Heart left ventricle (tissue), 16 donors: ENCODE results near the gene OR1L1. TPM values are rescaled to one million over a fixed set of nuclear protein-coding genes. Genes with fewer than 3 reads are reported as not detected.

ENCODE experiments used
- ATAC-seq, 4 donors: fragments of 200-7000 bp; cut with Tn5 transposase; one replicate each; pipeline ENCODE4 v1.9.1; 2020 to 2022; ENCODE audit warnings: moderate library complexity in 4 of 4, mild to moderate bottlenecking in 3 of 4, moderate number of reproducible peaks in 1 of 4
- DNase-seq, 5 donors: peaks; one replicate each; pipeline ENCODE4 v3.0.0-alpha.2; 2020
- H3K27ac ChIP-seq, 12 donors: fragments of 200-600 bp; sonication (generic) in 4 of 12; one replicate each; pipeline versions ENCODE4 v1.5.0 to v1.8.0; 2016 to 2022; ENCODE audit warnings: mild to moderate bottlenecking in 2 of 12
- H3K27me3 ChIP-seq, 9 donors: fragments of 200-600 bp; sonication (generic) in 2 of 9; one replicate each; pipeline versions ENCODE4 v1.5.1 to v1.8.0; 2016 to 2022; ENCODE audit warnings: mild to moderate bottlenecking in 3 of 9
- H3K36me3 ChIP-seq, 9 donors: fragments of 200-600 bp; sonication (generic) in 2 of 9; one replicate each; pipeline versions ENCODE4 v1.5.0 to v1.8.0; 2018 to 2022; ENCODE audit warnings: mild to moderate bottlenecking in 2 of 9
- H3K4me1 ChIP-seq, 12 donors: fragments of 200-600 bp; sonication (generic) in 4 of 12; one replicate each; pipeline versions ENCODE4 v1.5.0 to v1.8.0; 2016 to 2022; ENCODE audit warnings: mild to moderate bottlenecking in 3 of 12
- H3K4me3 ChIP-seq, 12 donors: fragments of 200-600 bp; sonication (generic) in 4 of 12; one replicate each; pipeline versions ENCODE4 v1.5.0 to v1.8.0; 2017 to 2022; ENCODE audit warnings: mild to moderate bottlenecking in 9 of 12, moderate library complexity in 4 of 12
- H3K9me3 ChIP-seq, 12 donors: fragments of 200-600 bp; sonication (generic) in 4 of 12; one replicate each; pipeline versions ENCODE4 v1.5.0 to v1.8.0; 2016 to 2022; ENCODE audit warnings: mild to moderate bottlenecking in 1 of 12
- CTCF ChIP-seq, 12 donors: fragments of 200-600 bp; sonication (generic) in 4 of 12; IDR thresholded peaks; one replicate each; pipeline versions ENCODE4 v1.5.0 to v1.8.0; 2018 to 2022; ENCODE audit warnings: antibody characterized with exemption in 12 of 12, mild to moderate bottlenecking in 5 of 12
- POLR2A ChIP-seq, 2 donors: fragments of 450-650 bp; IDR thresholded peaks; one replicate each; pipeline ENCODE4 v1.6.1; 2017; ENCODE audit warnings: antibody characterized with exemption in 2 of 2, mild to moderate bottlenecking in 2 of 2, moderate library complexity in 2 of 2
- WGBS, 4 donors: extraction: QIAGEN DNeasy Blood & Tissue Kit in 2 of 4; methylation state at CpG; one replicate each; pipeline versions ENCODE4 v1.1.5 to v1.1.7; 2013 to 2018; 5-methylcytosine and 5-hydroxymethylcytosine counted together
- intact Hi-C, 10 donors: fragments of 100-400 bp; cut with DNase I; formaldehyde crosslinking; loops; one replicate each; pipeline versions ENCODE4 v1.11.1 to v1.14.2; 2022
- polyA plus RNA-seq, 2 donors: library from polyadenylated mRNA; stranded (reverse); fragments of 200-250 nt; gene quantifications; one replicate each; pipeline ENCODE4 v1.2.3, GENCODE V29; 2013
- total RNA-seq, 9 donors: library from RNA; depleted of rRNA in 2 of 9; stranded (reverse); fragments of >200 nt in 2 of 9; fragmentation: NEBNext Ultra II Directional in 3 of 9; extraction: Animal tissue kit (Norgen Biotek cat#: 25700) in 3 of 9; gene quantifications; one replicate each; pipeline versions ENCODE4 v1.1.0 to v1.2.4, GENCODE V29; 2016 to 2023
- donor health status: ischemic (EF 13 %, LVEDD 7.1; RV severe dilation, severe dysfunction).
- donor health status: healthy with polysubstance abuse.
- donor health status: DM: no; HTN: yes; CAD: no.
- donor health status: DM: no; HTN: no; CAD: no.
- donor health status: ischemic (EF 25% LVEDD 6.9; RV normal size, moderate dysfunction).
- donor health status: ischemic (EF 25% LVEDD 5.7; RV mildly dilated, moderate dysfunction).
- donor health status: healthy.
- donor health status: DM: yes; HTN: yes; CAD: no.
- donor health status: ischemic (EF 35%, LVEDD 5.7; RV mildly dilated, moderate dysfunction).
- donor health status: nonischemic (EF 11% LVEDD 7.7; RV severe dilation, severe dysfunction).
- donor health status: DM: yes; HTN: yes; CAD: no.
- donor health status: PGD.
- donor health status: ischemic (EF 29% LVEDD 5.4; RV normal size, mild dysfunction).
- donor health status: nonischemic (EF 23%, LVEDD 6.1; RV moderate dilation, normal function).

Gene OR1L1
- total and polyA plus RNA-seq, 11 donors = not detected

GRCh38 chr9:122695696-122696095, 34.2 kb downstream of the OR1L1 start:
- intact Hi-C loops = no loop called here
- H3K27ac ChIP-seq = no peak overlapping the region
- ATAC-seq = no peak
- no peak for DNase-seq
- no peak for TF ChIP-seq POLR2A (IDR thresholded peaks at IDR 0.05)
- TF ChIP-seq CTCF (IDR thresholded peaks at IDR 0.05) = no peak
- 95 to 98% (median 97%) methylated on average over 1 of the region's 1 CpG for WGBS, 4 donors
- H3K4me1 ChIP-seq = no peaks in the 10 kb centered on the region
- H3K27me3 ChIP-seq = no peaks in the 10 kb centered on the region
- H3K4me3 ChIP-seq = no peak overlapping the region
- peaks cover 0 to 37% (median 13%) of the 10 kb centered on the region in 12 donors for H3K9me3 ChIP-seq
- H3K36me3 ChIP-seq = no peaks in the 10 kb centered on the region

Other genes with a start within 250 kb of the OR1L1 start
- not detected for gene OR1J1, start 183.8 kb upstream of the OR1L1 start, total RNA-seq
- gene OR1J1, start 183.8 kb upstream of the OR1L1 start, polyA plus RNA-seq = not detected
- not detected for gene OR1J2, start 150.9 kb upstream of the OR1L1 start, total RNA-seq
- gene OR1J2, start 150.9 kb upstream of the OR1L1 start, polyA plus RNA-seq = not detected
- gene OR1J4, start 142.6 kb upstream of the OR1L1 start, total RNA-seq = not detected
- gene OR1J4, start 142.6 kb upstream of the OR1L1 start, polyA plus RNA-seq = not detected
- not detected for gene OR1N1, start 134.4 kb upstream of the OR1L1 start, total RNA-seq
- not detected for gene OR1N1, start 134.4 kb upstream of the OR1L1 start, polyA plus RNA-seq
- not detected for gene OR1N2, start 108.6 kb upstream of the OR1L1 start, total RNA-seq
- not detected for gene OR1N2, start 108.6 kb upstream of the OR1L1 start, polyA plus RNA-seq
- under 1 TPM in 1 of 9 donors, not detected in 8; 0.25 TPM for gene OR1L8, start 78.3 kb upstream of the OR1L1 start, total RNA-seq
- not detected for gene OR1L8, start 78.3 kb upstream of the OR1L1 start, polyA plus RNA-seq
- not detected for gene OR1Q1, start 47.0 kb upstream of the OR1L1 start, total RNA-seq
- gene OR1Q1, start 47.0 kb upstream of the OR1L1 start, polyA plus RNA-seq = not detected
- gene OR1B1, start 4.1 kb upstream of the OR1L1 start, total RNA-seq = not detected
- gene OR1B1, start 4.1 kb upstream of the OR1L1 start, polyA plus RNA-seq = not detected
- gene OR1L3, start 13.4 kb downstream of the OR1L1 start, total RNA-seq = not detected
- gene OR1L3, start 13.4 kb downstream of the OR1L1 start, polyA plus RNA-seq = not detected
- gene OR1L4, start 62.3 kb downstream of the OR1L1 start, total RNA-seq = not detected
- gene OR1L4, start 62.3 kb downstream of the OR1L1 start, polyA plus RNA-seq = not detected
- not detected for gene OR1L6, start 80.6 kb downstream of the OR1L1 start, total RNA-seq
- gene OR1L6, start 80.6 kb downstream of the OR1L1 start, polyA plus RNA-seq = not detected
- not detected for gene OR5C1, start 127.2 kb downstream of the OR1L1 start, total RNA-seq
- gene OR5C1, start 127.2 kb downstream of the OR1L1 start, polyA plus RNA-seq = not detected
- not detected for gene OR1K1, start 138.4 kb downstream of the OR1L1 start, total RNA-seq
- gene OR1K1, start 138.4 kb downstream of the OR1L1 start, polyA plus RNA-seq = not detected
- 10 to 100 TPM in 3 of 9 donors, 1 to 10 TPM in 6; 6.4 to 12.0 (median 8.4) TPM for gene PDCL, start 166.9 kb downstream of the OR1L1 start, total RNA-seq
- 1 to 10 TPM; 3.8 to 7.0 TPM for gene PDCL, start 166.9 kb downstream of the OR1L1 start, polyA plus RNA-seq
- gene RC3H2, start 243.6 kb downstream of the OR1L1 start, total RNA-seq = 10 to 100 TPM; 36.2 to 52.2 (median 45.4) TPM
- gene RC3H2, start 243.6 kb downstream of the OR1L1 start, polyA plus RNA-seq = 10 to 100 TPM; 11.7 to 21.3 TPM